Spleen (tissue), 11 donors: ENCODE results near the gene COX7A2L. TPM values are rescaled to one million over a fixed set of nuclear protein-coding genes. Genes with fewer than 3 reads are reported as not detected.

Experiments used
- DNase-seq: peaks from one replicate; pipeline ENCODE4 v3.0.0-alpha.2; 2020
- H3K27ac ChIP-seq, 8 donors: fragments of 200-600 bp; sonication (generic) in 7 of 8; 1 replicate in 4 of 8; 2 replicates in 4 of 8; pipeline versions ENCODE4 v1.5.0 to v1.8.0; 2016 to 2021; ENCODE audit warnings: inconsistent platforms in 4 of 8, mild to moderate bottlenecking in 4 of 8, moderate library complexity in 1 of 8
- H3K27me3 ChIP-seq, 7 donors: fragments of 200-600 bp; sonication (generic) in 6 of 7; replicated peaks in 1 of 7; 1 replicate in 4 of 7; 2 replicates in 3 of 7; pipeline versions ENCODE4 v1.5.0 to v1.8.0; 2016 to 2021; ENCODE audit warnings: inconsistent platforms in 3 of 7, mild to moderate bottlenecking in 1 of 7
- H3K36me3 ChIP-seq, 6 donors: fragments of 200-600 bp; sonication (generic) in 5 of 6; 1 replicate in 4 of 6; 2 replicates in 2 of 6; pipeline versions ENCODE4 v1.5.0 to v1.8.0; 2016 to 2021; ENCODE audit warnings: inconsistent platforms in 2 of 6
- H3K4me1 ChIP-seq, 6 donors: fragments of 200-600 bp; sonication (generic) in 5 of 6; 1 replicate in 3 of 6; 2 replicates in 3 of 6; pipeline versions ENCODE4 v1.5.0 to v1.8.0; 2016 to 2021; ENCODE audit warnings: inconsistent platforms in 3 of 6
- H3K4me3 ChIP-seq, 8 donors: fragments of 200-600 bp; sonication (generic) in 7 of 8; 1 replicate in 4 of 8; 2 replicates in 4 of 8; pipeline versions ENCODE4 v1.5.0 to v1.8.0; 2016 to 2021; ENCODE audit warnings: inconsistent platforms in 4 of 8, mild to moderate bottlenecking in 4 of 8, moderate library complexity in 2 of 8
- H3K9me3 ChIP-seq, 8 donors: fragments of 200-600 bp; sonication (generic) in 7 of 8; 1 replicate in 4 of 8; 2 replicates in 4 of 8; pipeline versions ENCODE4 v1.5.0 to v1.8.0; 2016 to 2021; ENCODE audit warnings: inconsistent platforms in 4 of 8
- POLR2A ChIP-seq, 3 donors: fragments of 450-650 bp; IDR thresholded peaks; one replicate each; pipeline ENCODE4 v1.5.1; 2017; ENCODE audit warnings: antibody characterized with exemption in 3 of 3, mild to moderate bottlenecking in 1 of 3
- POLR2AphosphoS5 ChIP-seq, 3 donors: sonication (generic); formaldehyde crosslinking; IDR thresholded peaks; one replicate each; pipeline ENCODE4 v1.5.1; 2017; ENCODE audit warnings: antibody characterized with exemption in 3 of 3
- WGBS, 5 donors: extraction: QIAGEN DNeasy Blood & Tissue Kit in 3 of 5; methylation state at CpG; one replicate each; pipeline versions ENCODE4 v1.1.5 to v1.1.7; 2013 to 2018; 5-methylcytosine and 5-hydroxymethylcytosine counted together
- intact Hi-C: fragments of 100-400 bp; cut with DNase I; formaldehyde crosslinking; loops from one replicate; pipeline ENCODE4 v1.15.0; 2023; ENCODE audit warnings: low total_unique reads
- polyA plus RNA-seq, 3 donors: library from polyadenylated mRNA; stranded (reverse); fragments of 200-250 nt; gene quantifications; one replicate each; pipeline ENCODE4 v1.2.1, GENCODE V29; 2013
- total RNA-seq, 7 donors: library from RNA; depleted of rRNA in 3 of 7; stranded (reverse); fragments of >200 nt in 3 of 7; fragmentation: NEBNext Ultra II Directional in 4 of 7; extraction: Animal tissue kit (Norgen Biotek cat#: 25700) in 4 of 7; gene quantifications; one replicate each; pipeline versions ENCODE4 v1.1.0 to v1.2.1, GENCODE V29; 2016 to 2021
- TF ChIP-seq, protein P1 (sequence below), 11 experiments: fragments of 200-600 bp in 7 of 11; fragments of 450-650 bp in 4 of 11; sonication (generic) in 4 of 11; IDR thresholded peaks in 8 of 11; conservative IDR thresholded peaks in 3 of 11; 1 replicate in 7 of 11; 2 replicates in 4 of 11; pipeline versions ENCODE4 v1.4.0 to v1.8.0; 2016 to 2021; ENCODE audit warnings: antibody characterized with exemption in 11 of 11, inconsistent platforms in 4 of 11, mild to moderate bottlenecking in 1 of 11
- donor health status: healthy with polysubstance abuse.
- donor health status: DM: no; HTN: no; CAD: no; lungs with moderate emphysema.
- donor health status: DM: no; HTN: no; CAD: no.
- donor health status: Bipolar disorder and iron deficiency.
- donor health status: healthy.
- donor health status: DM: no; HTN: no; CAD: no.
- donor health status: DM: yes; HTN: yes; CAD: no.

COX7A2L gene
- total and polyA plus RNA-seq, 10 donors: 63.3 to 144 (median 101) TPM

DNA sequence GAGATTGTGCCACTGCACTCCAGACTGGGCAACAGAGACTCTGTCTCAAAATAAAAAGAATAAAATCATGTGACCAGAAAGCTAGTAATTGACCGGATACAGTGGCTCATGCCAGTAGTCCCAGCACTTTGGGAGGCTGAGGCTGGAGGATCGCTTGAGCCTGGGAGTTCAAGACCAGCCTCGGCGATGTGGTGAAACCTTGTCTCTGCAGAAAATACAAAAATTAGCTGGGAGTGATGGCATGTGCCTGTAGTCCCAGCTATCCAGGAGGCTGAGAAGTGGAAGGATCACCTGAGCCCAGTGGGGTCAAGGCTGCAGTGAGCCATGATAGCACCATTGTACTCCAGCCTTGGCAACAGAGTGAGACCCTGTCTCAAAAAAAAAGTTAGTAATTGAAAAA lies 36.8 kb downstream of the COX7A2L start:
- Histone ChIP-seq H3K36me3 (peaks cover 0 to 100% (median 63%) of the 10 kb centered on the region in 6 donors), H3K4me1 (peaks cover 0 to 6% (median 0%) of the 10 kb centered on the region in 6 donors), H3K27me3 (no peaks in the 10 kb centered on the region), H3K4me3 (no peak overlapping the region), H3K27ac (no peak overlapping the region), H3K9me3 (no peaks in the 10 kb centered on the region)
- DNase-seq: no peak
- intact Hi-C loops: loop anchor here (10.0 kb wide), 1 partner anchor 229 kb away; no protein-coding TSS in a partner anchor
- TF ChIP-seq POLR2A (IDR thresholded peaks at IDR 0.05) (no peak), POLR2AphosphoS5 (IDR thresholded peaks at IDR 0.05) (no peak)
- TF ChIP-seq, protein P1, sequence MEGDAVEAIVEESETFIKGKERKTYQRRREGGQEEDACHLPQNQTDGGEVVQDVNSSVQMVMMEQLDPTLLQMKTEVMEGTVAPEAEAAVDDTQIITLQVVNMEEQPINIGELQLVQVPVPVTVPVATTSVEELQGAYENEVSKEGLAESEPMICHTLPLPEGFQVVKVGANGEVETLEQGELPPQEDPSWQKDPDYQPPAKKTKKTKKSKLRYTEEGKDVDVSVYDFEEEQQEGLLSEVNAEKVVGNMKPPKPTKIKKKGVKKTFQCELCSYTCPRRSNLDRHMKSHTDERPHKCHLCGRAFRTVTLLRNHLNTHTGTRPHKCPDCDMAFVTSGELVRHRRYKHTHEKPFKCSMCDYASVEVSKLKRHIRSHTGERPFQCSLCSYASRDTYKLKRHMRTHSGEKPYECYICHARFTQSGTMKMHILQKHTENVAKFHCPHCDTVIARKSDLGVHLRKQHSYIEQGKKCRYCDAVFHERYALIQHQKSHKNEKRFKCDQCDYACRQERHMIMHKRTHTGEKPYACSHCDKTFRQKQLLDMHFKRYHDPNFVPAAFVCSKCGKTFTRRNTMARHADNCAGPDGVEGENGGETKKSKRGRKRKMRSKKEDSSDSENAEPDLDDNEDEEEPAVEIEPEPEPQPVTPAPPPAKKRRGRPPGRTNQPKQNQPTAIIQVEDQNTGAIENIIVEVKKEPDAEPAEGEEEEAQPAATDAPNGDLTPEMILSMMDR (IDR thresholded peaks at IDR 0.05 in 8 of 11, conservative IDR thresholded peaks at IDR 0.05 in 3 of 11): no peak
- 96 to 100% (median 97%) methylated on average over 4 of the region's 4 CpGs for WGBS, 5 donors

DNA sequence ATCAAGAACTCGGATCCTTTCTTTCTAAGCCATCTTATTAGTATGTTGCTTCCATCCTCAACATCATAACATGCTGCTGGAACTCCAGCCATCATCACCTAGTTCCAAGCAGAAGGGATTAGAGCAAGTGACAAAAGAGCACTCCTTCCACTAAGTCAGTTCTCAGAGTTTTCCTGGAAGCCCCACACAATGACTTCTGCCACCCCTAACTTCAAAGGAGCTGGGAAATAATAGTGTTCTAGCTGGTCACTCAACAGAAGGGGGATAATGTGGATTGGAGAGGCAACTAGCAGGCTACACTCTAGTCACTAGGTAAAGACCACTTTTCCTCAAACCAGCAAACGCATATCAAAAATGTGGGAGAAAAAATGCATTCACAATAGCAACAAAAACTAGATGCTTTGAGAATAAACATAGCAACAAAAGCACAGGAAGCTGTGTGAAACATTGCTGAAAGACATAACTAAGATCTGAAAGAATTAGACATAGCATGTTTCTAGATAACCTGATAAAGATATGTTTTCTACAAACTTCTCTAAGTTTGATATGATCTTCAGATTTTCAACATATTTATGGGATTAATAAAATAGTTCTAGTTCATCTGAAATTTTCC lies 39.5 kb downstream of the COX7A2L start:
- intact Hi-C loops: loop anchor here (10.0 kb wide), 1 partner anchor 227 kb away; no protein-coding TSS in a partner anchor
- Histone ChIP-seq H3K4me1 (peaks cover 0 to 13% (median 0%) of the 10 kb centered on the region in 6 donors), H3K27ac (peak overlapping the region in 1 of 8 donors; percentile 25), H3K36me3 (peaks cover 0 to 100% (median 59%) of the 10 kb centered on the region in 6 donors), H3K27me3 (no peaks in the 10 kb centered on the region), H3K4me3 (no peak overlapping the region), H3K9me3 (no peaks in the 10 kb centered on the region)
- 61 to 86% (median 85%) methylated on average over 2 of the region's 2 CpGs for WGBS, 5 donors
- TF ChIP-seq POLR2AphosphoS5 (IDR thresholded peaks at IDR 0.05) (no peak), POLR2A (IDR thresholded peaks at IDR 0.05) (no peak)
- TF ChIP-seq, protein P1 (IDR thresholded peaks at IDR 0.05 in 8 of 11, conservative IDR thresholded peaks at IDR 0.05 in 3 of 11): no peak
- no peak for DNase-seq

DNA sequence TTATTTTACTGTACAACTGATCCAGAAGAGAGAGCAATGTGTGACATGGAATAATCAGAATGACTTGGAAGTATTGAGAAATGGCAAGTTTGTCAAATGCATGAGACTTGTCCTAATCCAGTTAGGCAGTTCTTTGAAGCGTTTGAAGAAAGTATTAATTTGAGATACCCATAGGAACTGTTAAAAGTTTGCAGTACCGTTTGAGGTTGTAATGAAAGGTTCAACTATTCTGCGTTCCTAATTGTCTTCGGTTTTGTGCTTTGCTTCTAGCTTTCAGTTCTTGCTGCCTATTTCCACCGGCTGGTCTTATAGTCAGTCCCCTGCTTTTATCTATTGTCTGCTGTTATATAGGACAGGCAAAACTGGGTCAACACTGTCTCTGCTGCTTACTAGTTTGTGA lies 41.8 kb downstream of the COX7A2L start:
- TF ChIP-seq POLR2A (IDR thresholded peaks at IDR 0.05) (no peak), POLR2AphosphoS5 (IDR thresholded peaks at IDR 0.05) (no peak)
- TF ChIP-seq, protein P1 (IDR thresholded peaks at IDR 0.05 in 8 of 11, conservative IDR thresholded peaks at IDR 0.05 in 3 of 11): no peak
- Histone ChIP-seq H3K9me3 (no peaks in the 10 kb centered on the region), H3K27me3 (no peaks in the 10 kb centered on the region), H3K4me1 (peaks cover 0 to 17% (median 0%) of the 10 kb centered on the region in 6 donors), H3K4me3 (no peak overlapping the region), H3K36me3 (peaks cover 0 to 100% (median 61%) of the 10 kb centered on the region in 6 donors), H3K27ac (no peak overlapping the region)
- no peak for DNase-seq
- WGBS, 5 donors: 91 to 97% (median 95%) methylated on average over 5 of the region's 5 CpGs
- intact Hi-C loops: no loop called here

DNA sequence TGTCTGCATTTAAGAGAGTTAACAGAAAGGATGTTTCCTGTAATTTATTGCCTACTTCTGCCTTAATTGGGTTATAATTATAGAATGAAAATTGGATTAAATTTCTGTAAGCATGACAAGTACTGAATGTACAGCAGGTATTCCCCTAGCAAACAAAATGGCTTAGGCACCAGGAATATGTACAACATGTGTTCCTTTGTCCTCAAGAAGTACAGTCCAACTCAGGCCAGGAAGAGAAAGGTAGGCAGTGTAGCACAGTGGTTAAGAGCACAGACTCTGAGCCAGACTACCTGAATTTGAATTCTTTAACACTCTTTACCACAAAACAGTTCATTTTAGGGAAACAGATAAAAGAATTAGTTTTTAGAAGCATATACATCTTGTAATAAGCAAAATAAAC lies 43.1 kb downstream of the COX7A2L start:
- H3K4me1 ChIP-seq: peaks cover 0 to 17% (median 0%) of the 10 kb centered on the region in 6 donors
- intact Hi-C loops: no loop called here
- no peak for DNase-seq
- TF ChIP-seq POLR2A (IDR thresholded peaks at IDR 0.05) (no peak), POLR2AphosphoS5 (IDR thresholded peaks at IDR 0.05) (no peak)
- TF ChIP-seq, protein P1 (IDR thresholded peaks at IDR 0.05 in 8 of 11, conservative IDR thresholded peaks at IDR 0.05 in 3 of 11): no peak
- H3K27me3 ChIP-seq: no peaks in the 10 kb centered on the region
- H3K4me3 ChIP-seq: no peak overlapping the region
- peak overlapping the region in 5 of 8 donors; percentile 8 to 63 (median 31) for H3K27ac ChIP-seq
- no peaks in the 10 kb centered on the region for H3K9me3 ChIP-seq
- peaks cover 0 to 100% (median 61%) of the 10 kb centered on the region in 6 donors for H3K36me3 ChIP-seq
